Measurements from ENCODE around the gene SLC4A5.
A peak's percentile ranks its signal among the peaks of the same experiment; 100 is the strongest.

SLC4A5 gene

DNA sequence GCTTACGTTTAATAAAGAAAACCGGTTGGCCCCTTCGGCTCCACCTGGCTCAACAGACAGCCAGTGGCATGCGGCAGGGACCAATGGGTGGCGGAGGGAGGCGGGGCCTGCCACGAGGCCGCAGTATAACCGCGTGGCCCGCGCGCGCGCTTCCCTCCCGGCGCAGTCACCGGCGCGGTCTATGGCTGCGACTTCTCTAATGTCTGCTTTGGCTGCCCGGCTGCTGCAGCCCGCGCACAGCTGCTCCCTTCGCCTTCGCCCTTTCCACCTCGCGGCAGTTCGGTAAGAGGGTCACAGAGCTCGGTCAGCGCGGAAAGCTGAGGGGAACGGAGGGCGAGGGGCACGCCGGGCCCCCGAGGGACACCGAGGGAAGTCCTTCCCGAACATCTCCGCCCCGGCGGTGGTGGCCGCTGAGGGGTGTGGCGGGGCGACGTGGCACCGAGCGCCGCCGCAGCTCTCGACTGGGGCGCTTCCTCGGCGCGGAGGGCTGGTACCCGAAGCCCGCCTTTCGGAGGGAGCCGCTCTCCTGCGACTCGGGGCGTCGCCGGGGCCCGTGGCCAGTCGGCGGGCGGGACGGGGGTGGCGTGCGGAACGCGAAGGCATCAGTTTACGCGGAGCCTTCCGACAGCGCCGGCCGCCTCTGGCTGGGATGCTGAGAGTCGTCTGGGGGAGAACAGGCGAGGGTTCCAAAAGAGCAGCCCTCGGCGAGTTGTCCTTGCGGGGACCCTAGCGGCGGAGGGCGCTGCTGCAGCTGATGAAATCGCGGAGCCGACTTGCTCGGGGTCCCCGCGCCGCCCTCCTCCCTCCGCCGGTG is 144.5 kb downstream of the SLC4A5 start, which contains the start of gene MTHFD2 (continued):
- TF ChIP-seq, protein P1, sequence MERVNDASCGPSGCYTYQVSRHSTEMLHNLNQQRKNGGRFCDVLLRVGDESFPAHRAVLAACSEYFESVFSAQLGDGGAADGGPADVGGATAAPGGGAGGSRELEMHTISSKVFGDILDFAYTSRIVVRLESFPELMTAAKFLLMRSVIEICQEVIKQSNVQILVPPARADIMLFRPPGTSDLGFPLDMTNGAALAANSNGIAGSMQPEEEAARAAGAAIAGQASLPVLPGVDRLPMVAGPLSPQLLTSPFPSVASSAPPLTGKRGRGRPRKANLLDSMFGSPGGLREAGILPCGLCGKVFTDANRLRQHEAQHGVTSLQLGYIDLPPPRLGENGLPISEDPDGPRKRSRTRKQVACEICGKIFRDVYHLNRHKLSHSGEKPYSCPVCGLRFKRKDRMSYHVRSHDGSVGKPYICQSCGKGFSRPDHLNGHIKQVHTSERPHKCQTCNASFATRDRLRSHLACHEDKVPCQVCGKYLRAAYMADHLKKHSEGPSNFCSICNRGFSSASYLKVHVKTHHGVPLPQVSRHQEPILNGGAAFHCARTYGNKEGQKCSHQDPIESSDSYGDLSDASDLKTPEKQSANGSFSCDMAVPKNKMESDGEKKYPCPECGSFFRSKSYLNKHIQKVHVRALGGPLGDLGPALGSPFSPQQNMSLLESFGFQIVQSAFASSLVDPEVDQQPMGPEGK (tag by site-specific recombination; IDR thresholded peaks at IDR 0.05) = peak; percentile 56
- TF ChIP-seq ZNF157 (tag by site-specific recombination; IDR thresholded peaks at IDR 0.05) (no peak), ZNF510 (tag by site-specific recombination; IDR thresholded peaks at IDR 0.05; ENCODE audit: insufficient replicate concordance) (no peak), ZNF561 (tag by site-specific recombination; IDR thresholded peaks at IDR 0.05; ENCODE audit: borderline replicate concordance) (no peak), ZNF677 (tag by site-specific recombination; IDR thresholded peaks at IDR 0.05) (0 out of 2 replicates have a peak, but pooled peaks have one; percentile 50), ZNF37A (tag by site-specific recombination; IDR thresholded peaks at IDR 0.05) (no peak), KLF9 (tag by site-specific recombination; IDR thresholded peaks at IDR 0.05; ENCODE audit: low read depth) (peak; percentile 76), BCL11B (tag by site-specific recombination; IDR thresholded peaks at IDR 0.05; ENCODE audit: low read depth) (no peak), ZNF585B (tag by site-specific recombination; IDR thresholded peaks at IDR 0.05) (no peak), ZNF335 (tag by site-specific recombination; conservative IDR thresholded peaks at IDR 0.05) (peak; percentile 48), HOXA7 (CRISPR knock-in tag; IDR thresholded peaks at IDR 0.05; ENCODE audit: borderline replicate concordance) (no peak), ZNF843 (tag by site-specific recombination; IDR thresholded peaks at IDR 0.05) (peak; percentile 56), ZSCAN16 (tag by site-specific recombination; IDR thresholded peaks at IDR 0.05) (no peak), SETDB1 (IDR thresholded peaks at IDR 0.05; ENCODE audit: insufficient read length, low read length) (no peak), ZNF416 (tag by site-specific recombination; IDR thresholded peaks at IDR 0.05) (no peak), ZNF341 (tag by site-specific recombination; IDR thresholded peaks at IDR 0.05; ENCODE audit: low read depth) (peak; percentile 86), ZNF2 (tag by site-specific recombination; IDR thresholded peaks at IDR 0.05) (peak; percentile 82), MZF1 (tag by site-specific recombination; IDR thresholded peaks at IDR 0.05; ENCODE audit: borderline replicate concordance) (no peak), IKZF3 (tag by site-specific recombination; IDR thresholded peaks at IDR 0.05) (no peak), ZNF214 (tag by site-specific recombination; IDR thresholded peaks at IDR 0.05; ENCODE audit: borderline replicate concordance) (no peak), ZNF223 (tag by site-specific recombination; IDR thresholded peaks at IDR 0.05) (0 out of 2 replicates have a peak, but pooled peaks have one; percentile 27), ZNF211 (tag by site-specific recombination; IDR thresholded peaks at IDR 0.05; ENCODE audit: low read depth) (no peak), ZNF169 (tag by site-specific recombination; IDR thresholded peaks at IDR 0.05) (no peak), ZNF623 (tag by site-specific recombination; IDR thresholded peaks at IDR 0.05) (0 out of 2 replicates have a peak, but pooled peaks have one; percentile 15)
- TF ChIP-seq, protein P2, sequence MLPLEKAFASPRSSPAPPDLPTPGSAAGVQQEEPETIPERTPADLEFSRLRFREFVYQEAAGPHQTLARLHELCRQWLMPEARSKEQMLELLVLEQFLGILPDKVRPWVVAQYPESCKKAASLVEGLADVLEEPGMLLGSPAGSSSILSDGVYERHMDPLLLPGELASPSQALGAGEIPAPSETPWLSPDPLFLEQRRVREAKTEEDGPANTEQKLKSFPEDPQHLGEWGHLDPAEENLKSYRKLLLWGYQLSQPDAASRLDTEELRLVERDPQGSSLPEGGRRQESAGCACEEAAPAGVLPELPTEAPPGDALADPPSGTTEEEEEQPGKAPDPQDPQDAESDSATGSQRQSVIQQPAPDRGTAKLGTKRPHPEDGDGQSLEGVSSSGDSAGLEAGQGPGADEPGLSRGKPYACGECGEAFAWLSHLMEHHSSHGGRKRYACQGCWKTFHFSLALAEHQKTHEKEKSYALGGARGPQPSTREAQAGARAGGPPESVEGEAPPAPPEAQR (tag by site-specific recombination; IDR thresholded peaks at IDR 0.05) = no peak
- TF ChIP-seq, protein P3, sequence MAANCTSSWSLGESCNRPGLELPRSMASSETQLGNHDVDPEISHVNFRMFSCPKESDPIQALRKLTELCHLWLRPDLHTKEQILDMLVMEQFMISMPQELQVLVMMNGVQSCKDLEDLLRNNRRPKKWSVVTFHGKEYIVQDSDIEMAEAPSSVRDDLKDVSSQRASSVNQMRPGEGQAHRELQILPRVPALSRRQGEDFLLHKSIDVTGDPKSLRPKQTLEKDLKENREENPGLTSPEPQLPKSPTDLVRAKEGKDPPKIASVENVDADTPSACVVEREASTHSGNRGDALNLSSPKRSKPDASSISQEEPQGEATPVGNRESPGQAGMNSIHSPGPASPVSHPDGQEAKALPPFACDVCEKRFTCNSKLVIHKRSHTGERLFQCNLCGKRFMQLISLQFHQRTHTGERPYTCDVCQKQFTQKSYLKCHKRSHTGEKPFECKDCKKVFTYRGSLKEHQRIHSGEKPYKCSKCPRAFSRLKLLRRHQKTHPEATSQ (tag by site-specific recombination; IDR thresholded peaks at IDR 0.05) = peak; percentile 46; the same call in 1 of the 2 replicates
- TF ChIP-seq, protein P4, sequence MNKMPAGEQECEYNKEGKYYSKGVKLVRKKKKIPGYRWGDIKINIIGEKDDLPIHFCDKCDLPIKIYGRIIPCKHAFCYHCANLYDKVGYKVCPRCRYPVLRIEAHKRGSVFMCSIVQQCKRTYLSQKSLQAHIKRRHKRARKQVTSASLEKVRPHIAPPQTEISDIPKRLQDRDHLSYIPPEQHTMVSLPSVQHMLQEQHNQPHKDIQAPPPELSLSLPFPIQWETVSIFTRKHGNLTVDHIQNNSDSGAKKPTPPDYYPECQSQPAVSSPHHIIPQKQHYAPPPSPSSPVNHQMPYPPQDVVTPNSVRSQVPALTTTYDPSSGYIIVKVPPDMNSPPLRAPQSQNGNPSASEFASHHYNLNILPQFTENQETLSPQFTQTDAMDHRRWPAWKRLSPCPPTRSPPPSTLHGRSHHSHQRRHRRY (tag by site-specific recombination; IDR thresholded peaks at IDR 0.05) = 0 out of 2 replicates have a peak, but pooled peaks have one; percentile 44
- TF ChIP-seq, protein P5, sequence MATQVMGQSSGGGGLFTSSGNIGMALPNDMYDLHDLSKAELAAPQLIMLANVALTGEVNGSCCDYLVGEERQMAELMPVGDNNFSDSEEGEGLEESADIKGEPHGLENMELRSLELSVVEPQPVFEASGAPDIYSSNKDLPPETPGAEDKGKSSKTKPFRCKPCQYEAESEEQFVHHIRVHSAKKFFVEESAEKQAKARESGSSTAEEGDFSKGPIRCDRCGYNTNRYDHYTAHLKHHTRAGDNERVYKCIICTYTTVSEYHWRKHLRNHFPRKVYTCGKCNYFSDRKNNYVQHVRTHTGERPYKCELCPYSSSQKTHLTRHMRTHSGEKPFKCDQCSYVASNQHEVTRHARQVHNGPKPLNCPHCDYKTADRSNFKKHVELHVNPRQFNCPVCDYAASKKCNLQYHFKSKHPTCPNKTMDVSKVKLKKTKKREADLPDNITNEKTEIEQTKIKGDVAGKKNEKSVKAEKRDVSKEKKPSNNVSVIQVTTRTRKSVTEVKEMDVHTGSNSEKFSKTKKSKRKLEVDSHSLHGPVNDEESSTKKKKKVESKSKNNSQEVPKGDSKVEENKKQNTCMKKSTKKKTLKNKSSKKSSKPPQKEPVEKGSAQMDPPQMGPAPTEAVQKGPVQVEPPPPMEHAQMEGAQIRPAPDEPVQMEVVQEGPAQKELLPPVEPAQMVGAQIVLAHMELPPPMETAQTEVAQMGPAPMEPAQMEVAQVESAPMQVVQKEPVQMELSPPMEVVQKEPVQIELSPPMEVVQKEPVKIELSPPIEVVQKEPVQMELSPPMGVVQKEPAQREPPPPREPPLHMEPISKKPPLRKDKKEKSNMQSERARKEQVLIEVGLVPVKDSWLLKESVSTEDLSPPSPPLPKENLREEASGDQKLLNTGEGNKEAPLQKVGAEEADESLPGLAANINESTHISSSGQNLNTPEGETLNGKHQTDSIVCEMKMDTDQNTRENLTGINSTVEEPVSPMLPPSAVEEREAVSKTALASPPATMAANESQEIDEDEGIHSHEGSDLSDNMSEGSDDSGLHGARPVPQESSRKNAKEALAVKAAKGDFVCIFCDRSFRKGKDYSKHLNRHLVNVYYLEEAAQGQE (tag by site-specific recombination; IDR thresholded peaks at IDR 0.05) = peak; percentile 23

Data from HEK293 (cell line).